Activated effector memory CD4-positive, alpha-beta T cell treated with Interleukin-2 at 50 U/mL for 16 hours (primary cell): Measurements from ENCODE around the gene EPDR1.

Source experiments
- DNase-seq: peaks from one replicate; pipeline ENCODE4 v3.0.0-alpha.2; 2020

The EPDR1 gene

GRCh38 chr7:37920305-37920848, at the start of gene EPDR1:
Gene EPDR1 (plus strand): TSS chr7:37920640. CDS start chr7:37920940, 300 bp downstream.
- DNase-seq = no peak

- no peak for DNase-seq
Measured at GRCh38 chr7:37882086-37882485, 38.4 kb upstream of the EPDR1 start.

GRCh38 chr7:37893359-37893758, 27.1 kb upstream of the EPDR1 start:
- no peak for DNase-seq

- DNase-seq = no peak
Measured at GRCh38 chr7:37894671-37895070, 25.8 kb upstream of the EPDR1 start.

- no peak for DNase-seq
Measured at GRCh38 chr7:37899712-37900247, 20.7 kb upstream of the EPDR1 start.

- no peak for DNase-seq
Measured at GRCh38 chr7:37901236-37901827, 19.1 kb upstream of the EPDR1 start.

- no peak for DNase-seq
Measured at GRCh38 chr7:37901890-37902524, 18.4 kb upstream of the EPDR1 start.

- no peak for DNase-seq
Measured at GRCh38 chr7:37908221-37908788, 12.1 kb upstream of the EPDR1 start.

GRCh38 chr7:37912756-37913155, 7.7 kb upstream of the EPDR1 start:
- DNase-seq = no peak

GRCh38 chr7:37915438-37915837, 5.0 kb upstream of the EPDR1 start:
- no peak for DNase-seq

GRCh38 chr7:37916017-37916672, 4.3 kb upstream of the EPDR1 start:
- no peak for DNase-seq

- no peak for DNase-seq
Measured at GRCh38 chr7:37916673-37917660, 3.5 kb upstream of the EPDR1 start, which contains the start of gene SFRP4. Gene SFRP4 (minus strand): TSS chr7:37916817. CDS start chr7:37916537, 280 bp downstream.

- DNase-seq = no peak
Measured at GRCh38 chr7:37918526-37918925, 1.9 kb upstream of the EPDR1 start.

- DNase-seq = no peak
Measured at GRCh38 chr7:37920849-37921805, 687 bp downstream of the EPDR1 start.

- no peak for DNase-seq
Measured at GRCh38 chr7:37921876-37922275, 1.4 kb downstream of the EPDR1 start.

GRCh38 chr7:37923996-37924395, 3.6 kb downstream of the EPDR1 start:
- no peak for DNase-seq

- no peak for DNase-seq
Measured at GRCh38 chr7:37924491-37925041, 4.1 kb downstream of the EPDR1 start.

- no peak for DNase-seq
Measured at GRCh38 chr7:37925620-37926019, 5.2 kb downstream of the EPDR1 start.

GRCh38 chr7:37927773-37928444, 7.5 kb downstream of the EPDR1 start:
- DNase-seq = no peak

GRCh38 chr7:37928878-37929277, 8.4 kb downstream of the EPDR1 start:
- DNase-seq = no peak
